BE2C (cell line): ENCODE results near the gene CAMTA1.

Source experiments
- DNase-seq: peaks from one replicate; pipeline ENCODE4 v3.0.0-alpha.2; 2020
- H3K27me3 ChIP-seq: fragments of 250-450 bp; sonication (Bioruptor Pico); 2 replicates; pipeline ENCODE4 v1.5.1; 2020; ENCODE audit warnings: mild to moderate bottlenecking
- H3K36me3 ChIP-seq: fragments of 250-450 bp; sonication (Bioruptor Pico); 2 replicates; pipeline ENCODE4 v1.5.1; 2020; ENCODE audit warnings: mild to moderate bottlenecking
- H3K4me1 ChIP-seq: fragments of 250-450 bp; sonication (Bioruptor Pico); 2 replicates; pipeline ENCODE4 v1.5.1; 2020
- H3K4me3 ChIP-seq: 2 replicates; pipeline ENCODE4 v1.5.1; 2011; ENCODE audit warnings: low read depth, low read length
- H3K9me3 ChIP-seq: fragments of 250-450 bp; sonication (Bioruptor Pico); 2 replicates; pipeline ENCODE4 v1.5.1; 2020
- CTCF ChIP-seq: IDR thresholded peaks from 2 replicates; pipeline ENCODE4 v1.5.1; 2012; ENCODE audit warnings: mild to moderate bottlenecking, low read depth, low read length

Gene CAMTA1

GRCh38 chr1:7584157-7584556 lies 798.9 kb downstream of the CAMTA1 start:
- no peak for DNase-seq
- no peaks in the 10 kb centered on the region for H3K36me3 ChIP-seq
- peaks cover 53% of the 10 kb centered on the region for H3K4me1 ChIP-seq
- TF ChIP-seq CTCF: no peak
- H3K27me3 ChIP-seq: no peaks in the 10 kb centered on the region
- H3K9me3 ChIP-seq: no peaks in the 10 kb centered on the region
- no peak overlapping the region for H3K4me3 ChIP-seq

- H3K9me3 ChIP-seq: no peaks in the 10 kb centered on the region
- DNase-seq: peak; percentile 85
- H3K27me3 ChIP-seq: no peaks in the 10 kb centered on the region
- 0 out of 2 replicates have a peak, but pooled peaks have one; percentile 22 for TF ChIP-seq CTCF
- H3K4me3 ChIP-seq: no peak overlapping the region
- peaks cover 56% of the 10 kb centered on the region for H3K4me1 ChIP-seq
- no peaks in the 10 kb centered on the region for H3K36me3 ChIP-seq
These were observed 799.4 kb downstream of the CAMTA1 start for GRCh38 chr1:7584643-7585042.

DNA sequence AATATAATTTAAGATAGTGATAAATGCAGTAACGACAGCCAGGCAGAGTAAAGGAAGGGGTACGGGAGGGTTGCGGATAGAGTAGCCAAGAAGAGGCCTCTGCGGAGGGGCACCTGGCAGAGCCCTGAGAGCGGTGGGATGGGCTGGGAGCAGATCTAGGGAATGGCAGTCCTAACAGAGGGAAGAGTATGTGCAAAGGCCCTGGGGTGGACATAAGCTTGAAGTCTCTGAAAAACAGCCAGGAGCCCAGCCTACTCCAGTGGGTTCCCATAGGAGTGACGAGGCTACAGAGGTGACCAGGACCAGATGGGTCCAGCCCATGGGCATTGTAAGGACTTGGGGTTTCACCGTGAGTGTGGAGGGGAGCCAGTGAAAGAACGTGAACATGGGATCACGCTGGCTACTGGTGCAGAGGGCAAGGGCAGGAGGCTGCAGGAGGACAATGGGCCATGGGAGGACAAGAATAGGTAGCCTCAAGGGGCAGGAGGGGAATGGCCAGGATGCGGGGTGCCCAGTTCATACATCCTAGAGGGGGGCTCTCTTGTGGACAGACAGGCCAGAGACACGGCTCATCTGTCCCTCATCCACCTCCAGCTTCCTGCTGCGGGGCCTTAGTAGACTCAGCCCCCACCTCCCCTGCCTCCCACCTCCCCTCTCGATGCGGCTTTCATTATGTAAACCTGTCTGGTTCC lies 800.1 kb downstream of the CAMTA1 start:
- H3K27me3 ChIP-seq: no peaks in the 10 kb centered on the region
- peaks cover 59% of the 10 kb centered on the region for H3K4me1 ChIP-seq
- no peak for DNase-seq
- H3K9me3 ChIP-seq: no peaks in the 10 kb centered on the region
- no peak for TF ChIP-seq CTCF
- H3K36me3 ChIP-seq: no peaks in the 10 kb centered on the region
- H3K4me3 ChIP-seq: no peak overlapping the region

DNA sequence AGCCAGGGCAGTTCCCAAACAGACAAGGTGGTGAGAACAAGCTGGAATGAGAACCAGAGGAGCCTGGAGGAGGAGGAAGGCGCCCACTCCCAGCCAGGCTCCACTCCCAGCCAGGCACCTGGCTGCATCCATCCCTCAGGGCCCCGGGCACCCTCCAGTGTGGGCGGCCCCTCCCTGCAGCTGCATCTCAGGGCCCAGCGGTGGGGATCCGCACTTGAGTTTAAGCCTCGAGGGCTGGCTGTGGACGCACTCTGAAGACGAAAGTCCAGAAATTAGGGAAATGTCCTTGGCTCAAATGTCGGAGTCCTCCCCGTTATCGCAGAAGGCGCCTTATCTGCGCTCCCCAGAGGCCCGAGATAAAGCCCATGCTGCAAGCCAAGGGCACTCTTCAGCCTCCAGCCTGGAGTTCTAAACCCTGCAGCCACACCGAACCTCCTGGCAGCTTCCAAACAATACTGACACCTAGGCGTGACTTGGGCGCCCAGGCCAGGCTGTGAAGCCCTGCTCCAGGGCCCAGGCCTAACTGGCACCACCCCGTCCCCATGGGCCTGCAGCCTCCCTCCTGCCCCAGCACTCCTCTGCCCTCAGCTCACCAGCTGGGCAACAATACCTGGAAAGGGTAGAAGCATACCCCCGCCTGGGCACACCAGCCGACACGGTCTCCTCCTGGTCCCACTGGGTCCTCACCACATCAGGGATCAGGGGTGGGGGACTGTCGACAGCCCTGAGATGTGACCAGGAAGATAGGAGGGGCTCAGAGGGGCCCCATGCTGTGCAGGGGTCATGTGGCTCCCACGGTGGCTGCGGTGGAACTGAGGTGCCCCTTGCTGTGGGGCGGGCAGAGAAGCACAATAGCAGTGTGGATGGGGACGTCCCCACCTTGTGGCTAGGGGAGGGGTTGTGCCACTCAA lies 801.0 kb downstream of the CAMTA1 start:
- Histone ChIP-seq H3K9me3 (no peaks in the 10 kb centered on the region), H3K4me3 (no peak overlapping the region), H3K4me1 (peaks cover 59% of the 10 kb centered on the region), H3K36me3 (no peaks in the 10 kb centered on the region), H3K27me3 (no peaks in the 10 kb centered on the region)
- DNase-seq: peak; percentile 78
- TF ChIP-seq CTCF: no peak

GRCh38 chr1:7587108-7587772 lies 802.0 kb downstream of the CAMTA1 start:
- Histone ChIP-seq H3K4me3 (no peak overlapping the region), H3K9me3 (no peaks in the 10 kb centered on the region), H3K4me1 (peaks cover 54% of the 10 kb centered on the region), H3K27me3 (no peaks in the 10 kb centered on the region), H3K36me3 (no peaks in the 10 kb centered on the region)
- TF ChIP-seq CTCF: no peak
- peak; percentile 58 for DNase-seq
